ENCODE results near the gene ZMYND8. TPM values are rescaled to one million over a fixed set of nuclear protein-coding genes. Genes with fewer than 3 reads are reported as not detected.

Gene ZMYND8
- total and polyA plus RNA-seq, 2 of the 8 experiments (the other 6 are each of a cell fraction or from before 2014, with no cell fraction given) = 50.5 to 163 TPM

DNA sequence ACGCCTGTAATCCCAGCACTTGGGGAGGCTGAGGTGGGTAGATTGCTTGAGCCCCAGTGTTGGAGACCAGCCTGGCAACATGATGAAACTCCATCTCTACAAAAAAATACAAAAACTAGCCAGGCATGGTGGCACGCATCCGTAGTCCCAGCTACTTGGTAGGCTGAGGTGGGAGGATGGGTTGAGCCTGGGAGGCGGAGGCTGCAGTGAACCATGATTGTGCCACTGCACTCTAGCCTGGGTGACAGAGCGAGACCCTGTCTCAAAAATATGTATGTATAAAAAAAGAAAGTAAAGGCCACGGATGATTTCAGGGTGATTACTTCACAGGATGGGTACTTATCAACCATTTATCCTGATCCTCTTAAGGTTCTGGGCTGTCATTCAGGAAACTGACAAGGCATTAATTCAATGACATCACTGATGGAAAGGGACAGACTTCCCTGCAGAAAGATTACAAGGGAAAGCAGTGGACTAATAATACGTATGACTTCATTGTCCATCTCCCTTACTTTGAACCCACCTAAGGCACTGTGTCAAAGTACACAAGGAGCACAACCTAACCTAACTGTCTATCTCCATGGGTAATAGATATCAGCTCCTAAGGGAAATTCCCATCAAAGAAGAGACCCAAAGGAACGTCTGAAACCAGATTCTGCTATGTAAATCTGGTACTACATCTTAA lies 61.2 kb downstream of the ZMYND8 start (continued):
- TF ChIP-seq HDAC6 (IDR thresholded peaks at IDR 0.05; ENCODE audit: low read depth, low read length) = no peak
- TF ChIP-seq EP300 (IDR thresholded peaks at IDR 0.05; ENCODE audit: borderline replicate concordance in 1 of 2, low read depth in 2 of 2, low read length in 2 of 2) = no peak
- no peak for TF ChIP-seq JUND (IDR thresholded peaks at IDR 0.05; ENCODE audit: low read length)
- TF ChIP-seq POLR2A (IDR thresholded peaks at IDR 0.05; ENCODE audit: control extremely low read depth in 1 of 2, low read depth in 2 of 2, low read length in 2 of 2) = no peak
- TF ChIP-seq, protein P1, sequence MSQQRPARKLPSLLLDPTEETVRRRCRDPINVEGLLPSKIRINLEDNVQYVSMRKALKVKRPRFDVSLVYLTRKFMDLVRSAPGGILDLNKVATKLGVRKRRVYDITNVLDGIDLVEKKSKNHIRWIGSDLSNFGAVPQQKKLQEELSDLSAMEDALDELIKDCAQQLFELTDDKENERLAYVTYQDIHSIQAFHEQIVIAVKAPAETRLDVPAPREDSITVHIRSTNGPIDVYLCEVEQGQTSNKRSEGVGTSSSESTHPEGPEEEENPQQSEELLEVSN (IDR thresholded peaks at IDR 0.05) = no peak
- no peak for TF ChIP-seq RBBP5 (IDR thresholded peaks at IDR 0.05; ENCODE audit: borderline replicate concordance, low read depth, low read length)

Data from H1 (cell line).